ENCODE measurements around the gene MSH5. TPM values are rescaled to one million over a fixed set of nuclear protein-coding genes. Genes with fewer than 3 reads are reported as not detected.

Gene MSH5
- total and polyA plus RNA-seq, 2 of the 13 experiments (the other 11 are each of a cell fraction or from before 2014, with no cell fraction given), result 10.2 to 38.7 TPM

DNA sequence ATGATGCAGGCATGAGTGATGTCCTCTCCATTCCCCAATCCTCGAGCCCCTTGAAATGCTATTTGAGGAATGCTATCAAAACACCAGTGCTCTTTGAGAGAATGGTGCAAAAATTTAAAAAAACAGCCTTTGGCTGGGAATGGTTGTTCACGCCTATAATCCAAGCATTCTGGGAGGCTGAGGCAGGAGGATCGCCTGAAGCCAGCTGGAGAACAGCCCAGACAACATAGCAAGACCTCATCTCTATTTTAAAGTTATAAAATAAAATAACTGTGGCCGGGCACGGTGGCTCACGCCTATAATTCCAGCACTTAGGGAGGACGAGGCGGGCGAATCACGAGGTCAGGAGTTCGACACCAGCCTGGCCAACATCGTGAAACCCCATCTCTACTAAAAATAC is 60.0 kb downstream of the MSH5 start:
- peaks cover 0 to 20% of the 10 kb centered on the region in 2 experiments; a peak in 3 of 5 replicates for H3K36me3 ChIP-seq (replicated peaks in 1 of 2; ENCODE audit: control insufficient read depth in 1 of 2, insufficient read depth in 2 of 2, low read length in 2 of 2)
- intact Hi-C loops (cut with micrococcal nuclease; ENCODE audit: unreplicated experiment), result no loop called here
- no peak overlapping the region for H3K9ac ChIP-seq (ENCODE audit: insufficient read depth, low read depth, low read length)
- H3K27me3 ChIP-seq (ENCODE audit: control insufficient read depth in 1 of 2, insufficient read depth in 2 of 2, low read length in 2 of 2), result no peaks in the 10 kb centered on the region; a peak in 1 of 5 replicates
- no peak overlapping the region for H2AFZ ChIP-seq (ENCODE audit: low read length)
- H3K9me3 ChIP-seq (ENCODE audit: low read length), result no peaks in the 10 kb centered on the region
- TF ChIP-seq ZNF432 (CRISPR knock-in tag; IDR thresholded peaks at IDR 0.05; ENCODE audit: borderline replicate concordance) (no peak), ZNF318 (CRISPR knock-in tag; IDR thresholded peaks at IDR 0.05) (no peak), ZBTB7A (CRISPR knock-in tag; IDR thresholded peaks at IDR 0.05) (no peak), CREB3 (CRISPR knock-in tag; IDR thresholded peaks at IDR 0.05) (no peak)
- TF ChIP-seq, protein P1, sequence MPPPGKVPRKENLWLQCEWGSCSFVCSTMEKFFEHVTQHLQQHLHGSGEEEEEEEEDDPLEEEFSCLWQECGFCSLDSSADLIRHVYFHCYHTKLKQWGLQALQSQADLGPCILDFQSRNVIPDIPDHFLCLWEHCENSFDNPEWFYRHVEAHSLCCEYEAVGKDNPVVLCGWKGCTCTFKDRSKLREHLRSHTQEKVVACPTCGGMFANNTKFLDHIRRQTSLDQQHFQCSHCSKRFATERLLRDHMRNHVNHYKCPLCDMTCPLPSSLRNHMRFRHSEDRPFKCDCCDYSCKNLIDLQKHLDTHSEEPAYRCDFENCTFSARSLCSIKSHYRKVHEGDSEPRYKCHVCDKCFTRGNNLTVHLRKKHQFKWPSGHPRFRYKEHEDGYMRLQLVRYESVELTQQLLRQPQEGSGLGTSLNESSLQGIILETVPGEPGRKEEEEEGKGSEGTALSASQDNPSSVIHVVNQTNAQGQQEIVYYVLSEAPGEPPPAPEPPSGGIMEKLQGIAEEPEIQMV (CRISPR knock-in tag; IDR thresholded peaks at IDR 0.05; ENCODE audit: low read depth), result no peak
- ChIA-PET POLR2A (interaction anchor here (1.2 to 1.5 kb wide), 2 partner anchors 7 to 28 kb away, joined by 5 to 6 read pairs; partner anchors contain the start of genes HSPA1B and LSM2), CTCF (ENCODE audit: low intra/inter-chr PET ratio, low total read pairs) (no interaction called here)
- no peak for DNase-seq (ENCODE audit: low spot score)
- no peak overlapping the region for H3K27ac ChIP-seq (ENCODE audit: extremely low read length, insufficient read depth, low read length)
- FAIRE-seq, result no peak
- no peak overlapping the region for H3K4me2 ChIP-seq (ENCODE audit: low read depth, low read length)
- peaks cover 6% of the 10 kb centered on the region for H3K4me1 ChIP-seq (ENCODE audit: insufficient read depth, low read length)
- H3K79me2 ChIP-seq (ENCODE audit: insufficient read depth, low read length), result peaks cover 7% of the 10 kb centered on the region
- no TSS peak for BruUV-seq (replicated peaks)
- no peaks in the 10 kb centered on the region for H4K20me1 ChIP-seq (ENCODE audit: insufficient read depth, low read length)
- H3K4me3 ChIP-seq (replicated peaks in 1 of 3; ENCODE audit: insufficient read depth in 1 of 3, low read depth in 2 of 3, low read length in 3 of 3), result no peak overlapping the region
- whole genome bisulfite sequencing (ENCODE audit: low lambda C conversion rate), result 97% methylated on average over 12 of the region's 12 CpGs
- no peak for ATAC-seq
- in situ Hi-C loops (cut with HindIII; ENCODE audit: extremely low pct_ligation_motif_present, low pct_unique_long_range_greater_than_20kb), result no loop called here

Measured in HepG2 (cell line).